AG10803 (cell line): ENCODE results near the gene SPOCK2.
A peak's percentile ranks its signal among the peaks of the same experiment; 100 is the strongest.

Experiments used
- DNase-seq: peaks from one replicate; pipeline ENCODE4 v3.0.0; 2010; ENCODE audit warnings: low read depth
- H3K4me3 ChIP-seq: 2 replicates; pipeline ENCODE4 v1.5.1; 2011; ENCODE audit warnings: mild to moderate bottlenecking, low read length, control low read depth
- TF ChIP-seq, protein P1 (sequence below): conservative IDR thresholded peaks from 2 replicates; pipeline ENCODE4 v1.5.1; 2011; ENCODE audit warnings: mild to moderate bottlenecking, low read length, control low read depth, inconsistent platforms

The SPOCK2 gene

DNA sequence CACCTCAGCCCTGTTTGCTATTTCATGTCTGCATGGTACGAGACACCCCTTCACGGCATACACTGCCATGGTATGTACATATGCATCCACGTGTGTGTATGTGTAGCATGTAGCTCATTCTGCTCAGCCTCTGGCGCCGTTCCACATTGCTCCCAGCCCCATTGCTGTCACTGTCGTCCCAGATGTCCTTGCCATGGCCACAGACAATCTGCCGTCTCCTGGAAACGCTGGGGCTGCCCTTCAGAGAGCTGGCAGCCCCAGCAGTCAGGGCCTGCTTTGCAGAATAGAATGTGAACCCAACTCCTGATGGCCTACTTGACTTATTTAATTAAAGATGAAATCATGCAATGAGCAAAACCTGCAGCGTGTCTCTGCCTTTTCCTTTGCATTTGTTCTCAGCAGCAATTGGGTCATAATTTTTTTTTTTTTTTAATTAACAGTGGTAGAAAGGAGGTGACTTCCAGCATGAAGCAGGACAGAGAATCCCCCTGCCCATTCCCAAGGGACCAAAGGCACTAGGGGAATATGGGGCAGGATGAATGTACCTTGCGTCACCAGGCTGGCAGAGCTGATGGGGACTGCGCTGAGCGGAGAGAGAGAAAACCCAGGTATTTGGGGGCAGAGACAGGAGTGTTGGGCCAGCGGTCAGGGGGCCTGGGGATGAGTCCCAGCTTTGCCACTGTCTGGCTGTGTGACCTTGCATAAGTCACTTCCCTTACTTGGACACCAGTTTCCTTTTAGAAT is 75.0 kb downstream of the SPOCK2 start:
- no peak overlapping the region for H3K4me3 ChIP-seq
- TF ChIP-seq, protein P1, sequence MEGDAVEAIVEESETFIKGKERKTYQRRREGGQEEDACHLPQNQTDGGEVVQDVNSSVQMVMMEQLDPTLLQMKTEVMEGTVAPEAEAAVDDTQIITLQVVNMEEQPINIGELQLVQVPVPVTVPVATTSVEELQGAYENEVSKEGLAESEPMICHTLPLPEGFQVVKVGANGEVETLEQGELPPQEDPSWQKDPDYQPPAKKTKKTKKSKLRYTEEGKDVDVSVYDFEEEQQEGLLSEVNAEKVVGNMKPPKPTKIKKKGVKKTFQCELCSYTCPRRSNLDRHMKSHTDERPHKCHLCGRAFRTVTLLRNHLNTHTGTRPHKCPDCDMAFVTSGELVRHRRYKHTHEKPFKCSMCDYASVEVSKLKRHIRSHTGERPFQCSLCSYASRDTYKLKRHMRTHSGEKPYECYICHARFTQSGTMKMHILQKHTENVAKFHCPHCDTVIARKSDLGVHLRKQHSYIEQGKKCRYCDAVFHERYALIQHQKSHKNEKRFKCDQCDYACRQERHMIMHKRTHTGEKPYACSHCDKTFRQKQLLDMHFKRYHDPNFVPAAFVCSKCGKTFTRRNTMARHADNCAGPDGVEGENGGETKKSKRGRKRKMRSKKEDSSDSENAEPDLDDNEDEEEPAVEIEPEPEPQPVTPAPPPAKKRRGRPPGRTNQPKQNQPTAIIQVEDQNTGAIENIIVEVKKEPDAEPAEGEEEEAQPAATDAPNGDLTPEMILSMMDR = no peak
- DNase-seq = no peak

DNA sequence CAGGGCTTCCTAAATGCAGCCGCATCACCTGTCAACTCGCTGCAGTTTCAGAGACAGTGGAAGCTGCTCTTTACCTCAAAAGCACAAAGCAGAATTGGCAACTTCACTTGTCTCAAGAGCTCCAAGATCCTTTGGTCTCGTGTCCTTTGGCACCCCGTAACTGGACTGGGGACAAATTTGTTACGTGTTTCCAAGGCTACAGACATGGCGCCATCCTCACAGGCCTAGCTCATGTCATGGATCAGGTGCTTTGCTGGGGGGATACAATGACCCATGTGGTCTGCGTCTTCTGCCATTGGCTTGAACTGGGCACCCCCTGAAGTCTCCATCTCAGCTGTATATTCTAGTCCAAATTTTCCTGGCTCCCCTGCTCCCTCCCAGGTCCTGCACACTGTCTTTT is 75.6 kb downstream of the SPOCK2 start:
- DNase-seq = no peak
- H3K4me3 ChIP-seq = no peak overlapping the region
- TF ChIP-seq, protein P1 = no peak

- TF ChIP-seq, protein P1 = no peak
- DNase-seq = no peak
- no peak overlapping the region for H3K4me3 ChIP-seq
Measured at GRCh38 chr10:72011976-72012512, 76.3 kb downstream of the SPOCK2 start.

DNA sequence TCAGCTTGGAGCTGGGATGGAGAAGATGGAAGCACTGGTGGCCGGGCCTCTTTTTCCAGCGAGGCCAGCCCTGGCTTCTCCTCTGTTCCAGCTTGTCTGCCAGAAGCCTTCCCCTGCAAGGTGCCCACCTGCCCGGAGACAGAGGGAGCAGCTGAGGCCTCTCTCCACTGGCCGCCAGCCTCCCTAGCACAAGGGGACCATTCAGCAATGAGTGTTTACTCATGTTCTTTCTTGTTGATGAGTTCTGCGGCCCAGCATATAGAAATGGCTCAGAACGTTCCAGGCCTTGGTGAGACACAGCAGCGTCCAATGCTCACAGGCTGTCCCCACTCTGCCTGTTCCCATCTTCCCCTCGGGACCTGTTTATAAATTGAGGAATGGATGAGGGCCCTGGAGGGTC is 76.9 kb downstream of the SPOCK2 start:
- no peak for DNase-seq
- TF ChIP-seq, protein P1 = no peak
- no peak overlapping the region for H3K4me3 ChIP-seq

- H3K4me3 ChIP-seq = no peak overlapping the region
- DNase-seq = no peak
- TF ChIP-seq, protein P1 = no peak
Measured at GRCh38 chr10:72011016-72011415, 77.3 kb downstream of the SPOCK2 start.

DNA sequence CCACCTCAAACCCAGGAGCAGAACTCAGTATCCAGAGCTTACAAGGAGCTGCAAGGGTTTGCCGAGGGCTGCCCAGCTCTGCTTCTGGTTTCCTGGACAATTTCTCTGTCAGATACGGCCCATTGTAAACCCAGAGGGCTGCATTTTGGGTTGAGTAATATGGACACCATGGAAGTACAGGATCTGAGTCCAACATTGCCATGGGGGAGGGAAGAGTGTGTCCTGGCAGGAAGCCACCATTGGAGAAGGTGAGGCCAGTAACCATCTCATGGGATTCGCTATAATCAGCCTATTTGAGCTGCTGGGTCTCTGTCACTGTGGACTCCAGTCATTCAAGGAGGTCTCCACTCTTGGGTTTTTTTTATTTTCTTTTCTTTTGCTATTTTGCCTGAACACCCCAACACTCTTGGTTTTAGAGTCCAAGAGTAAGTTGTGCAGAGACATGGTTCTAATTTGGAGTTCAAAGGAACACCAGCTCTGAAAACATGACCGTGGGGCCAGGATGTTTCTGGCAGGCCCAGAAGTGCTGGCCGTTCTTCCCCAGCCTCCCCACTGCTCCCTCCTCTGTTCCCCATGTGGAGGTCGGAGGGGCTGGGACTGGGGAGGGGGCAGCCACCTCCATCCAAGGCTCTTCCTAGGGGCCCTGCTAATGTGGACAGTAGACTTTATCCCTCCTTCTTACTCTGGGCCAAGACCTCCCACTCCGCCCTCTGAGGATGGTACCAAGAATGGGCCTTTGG is 77.9 kb downstream of the SPOCK2 start:
- TF ChIP-seq, protein P1 = no peak
- DNase-seq = peak; percentile 27
- H3K4me3 ChIP-seq = no peak overlapping the region
